ENCODE measurements around the gene THEMIS2.
A peak's percentile ranks its signal among the peaks of the same experiment; 100 is the strongest.

THEMIS2 gene

DNA sequence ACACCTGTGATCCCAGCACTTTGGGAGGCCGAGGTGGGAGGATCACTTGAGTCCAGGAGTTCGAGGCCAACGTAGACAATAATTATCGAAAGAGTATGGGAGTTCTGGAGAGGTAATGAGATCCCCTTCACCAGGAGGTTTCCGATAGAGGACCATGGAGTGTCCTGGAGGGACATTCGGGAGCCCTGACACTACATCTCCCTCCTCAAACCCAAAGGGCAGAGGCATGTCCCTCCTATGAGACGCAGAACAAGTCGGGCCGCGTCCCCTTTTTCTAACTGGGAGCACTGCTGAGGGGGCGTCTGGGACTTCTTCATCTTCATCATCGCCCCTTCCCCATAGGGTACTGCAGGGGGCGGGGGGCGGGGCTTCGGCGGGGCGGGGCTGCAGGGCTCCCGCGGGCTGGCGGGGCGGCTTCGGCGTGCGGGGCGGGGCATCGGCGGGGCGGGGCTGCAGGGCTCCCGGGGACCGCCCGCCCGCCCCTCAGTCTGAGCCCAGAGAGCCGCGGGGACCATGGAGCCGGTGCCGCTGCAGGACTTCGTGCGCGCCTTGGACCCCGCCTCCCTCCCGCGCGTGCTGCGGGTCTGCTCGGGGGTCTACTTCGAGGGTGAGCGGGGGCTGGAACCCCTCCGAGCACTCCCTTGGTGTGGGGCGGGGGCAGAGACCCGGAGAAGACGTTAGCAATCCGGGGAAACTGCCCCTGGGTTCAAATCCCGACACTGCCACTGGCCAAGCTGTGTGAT, at the start of gene THEMIS2:
TSS of gene THEMIS2 (plus strand) at position 486 of the 743 bp plus-strand sequence. CDS start at position 514, 28 bp downstream.
- TF ChIP-seq, protein P1, sequence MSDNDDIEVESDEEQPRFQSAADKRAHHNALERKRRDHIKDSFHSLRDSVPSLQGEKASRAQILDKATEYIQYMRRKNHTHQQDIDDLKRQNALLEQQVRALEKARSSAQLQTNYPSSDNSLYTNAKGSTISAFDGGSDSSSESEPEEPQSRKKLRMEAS (IDR thresholded peaks at IDR 0.05): peak; percentile 51; the same call in 1 of the 2 replicates
- TF ChIP-seq TAF1 (IDR thresholded peaks at IDR 0.05; ENCODE audit: low read depth): peak; percentile 49; the same call in 1 of the 2 replicates
- TF ChIP-seq, protein P2, sequence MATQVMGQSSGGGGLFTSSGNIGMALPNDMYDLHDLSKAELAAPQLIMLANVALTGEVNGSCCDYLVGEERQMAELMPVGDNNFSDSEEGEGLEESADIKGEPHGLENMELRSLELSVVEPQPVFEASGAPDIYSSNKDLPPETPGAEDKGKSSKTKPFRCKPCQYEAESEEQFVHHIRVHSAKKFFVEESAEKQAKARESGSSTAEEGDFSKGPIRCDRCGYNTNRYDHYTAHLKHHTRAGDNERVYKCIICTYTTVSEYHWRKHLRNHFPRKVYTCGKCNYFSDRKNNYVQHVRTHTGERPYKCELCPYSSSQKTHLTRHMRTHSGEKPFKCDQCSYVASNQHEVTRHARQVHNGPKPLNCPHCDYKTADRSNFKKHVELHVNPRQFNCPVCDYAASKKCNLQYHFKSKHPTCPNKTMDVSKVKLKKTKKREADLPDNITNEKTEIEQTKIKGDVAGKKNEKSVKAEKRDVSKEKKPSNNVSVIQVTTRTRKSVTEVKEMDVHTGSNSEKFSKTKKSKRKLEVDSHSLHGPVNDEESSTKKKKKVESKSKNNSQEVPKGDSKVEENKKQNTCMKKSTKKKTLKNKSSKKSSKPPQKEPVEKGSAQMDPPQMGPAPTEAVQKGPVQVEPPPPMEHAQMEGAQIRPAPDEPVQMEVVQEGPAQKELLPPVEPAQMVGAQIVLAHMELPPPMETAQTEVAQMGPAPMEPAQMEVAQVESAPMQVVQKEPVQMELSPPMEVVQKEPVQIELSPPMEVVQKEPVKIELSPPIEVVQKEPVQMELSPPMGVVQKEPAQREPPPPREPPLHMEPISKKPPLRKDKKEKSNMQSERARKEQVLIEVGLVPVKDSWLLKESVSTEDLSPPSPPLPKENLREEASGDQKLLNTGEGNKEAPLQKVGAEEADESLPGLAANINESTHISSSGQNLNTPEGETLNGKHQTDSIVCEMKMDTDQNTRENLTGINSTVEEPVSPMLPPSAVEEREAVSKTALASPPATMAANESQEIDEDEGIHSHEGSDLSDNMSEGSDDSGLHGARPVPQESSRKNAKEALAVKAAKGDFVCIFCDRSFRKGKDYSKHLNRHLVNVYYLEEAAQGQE (IDR thresholded peaks at IDR 0.05; ENCODE audit: low read depth): no peak

DNA sequence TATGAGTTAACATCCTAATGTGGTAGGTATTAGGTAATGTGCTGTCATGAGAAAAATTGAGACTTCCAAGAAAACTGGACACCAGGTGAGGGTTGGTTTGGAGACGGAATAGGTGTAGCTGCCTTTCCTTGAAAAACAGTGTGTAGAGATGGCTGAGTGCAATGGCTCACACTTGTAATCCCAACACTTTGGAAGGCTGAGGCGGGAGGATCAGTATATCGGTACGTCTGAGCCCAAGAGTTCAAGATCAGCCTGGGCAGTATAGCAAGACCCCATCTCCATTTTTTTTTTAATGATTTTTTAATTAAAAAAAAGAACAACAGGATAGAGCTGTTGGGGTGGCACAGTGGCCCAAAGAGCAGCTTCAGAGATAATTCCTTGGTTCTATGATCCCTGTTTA, 48.6 kb upstream of the THEMIS2 start:
- no peak for TF ChIP-seq TCF12 (IDR thresholded peaks at IDR 0.05; ENCODE audit: low read depth)
- no peak for TF ChIP-seq FOXM1 (IDR thresholded peaks at IDR 0.05; ENCODE audit: borderline replicate concordance, low read depth)

DNA sequence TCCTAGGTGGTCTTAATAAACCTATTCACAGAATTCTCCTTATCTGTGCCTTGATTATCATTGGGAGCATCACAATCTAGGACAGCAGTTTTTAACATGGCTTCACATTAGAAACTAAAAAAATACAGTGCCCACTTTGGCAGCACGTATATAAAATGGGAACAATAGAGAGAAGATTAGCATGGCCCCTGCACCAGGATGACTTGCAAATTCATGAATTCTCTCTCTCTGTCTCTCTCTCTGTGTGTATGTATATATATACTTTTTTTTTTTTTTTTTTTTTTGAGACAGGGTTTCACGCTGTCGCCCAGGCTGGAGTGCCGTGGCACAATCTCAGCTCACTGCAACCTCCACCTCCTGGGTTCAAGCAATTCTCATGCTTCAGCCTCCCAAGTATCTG, 47.9 kb upstream of the THEMIS2 start:
- TF ChIP-seq ZBTB7A (IDR thresholded peaks at IDR 0.05; ENCODE audit: low read depth) (no peak), TCF12 (IDR thresholded peaks at IDR 0.05; ENCODE audit: low read depth) (no peak), NFIC (IDR thresholded peaks at IDR 0.05) (no peak), FOXM1 (IDR thresholded peaks at IDR 0.05; ENCODE audit: borderline replicate concordance, low read depth) (no peak), EGR1 (IDR thresholded peaks at IDR 0.05) (no peak), TAF1 (IDR thresholded peaks at IDR 0.05; ENCODE audit: low read depth) (no peak), CEBPB (IDR thresholded peaks at IDR 0.05) (no peak)
- TF ChIP-seq, protein P3, sequence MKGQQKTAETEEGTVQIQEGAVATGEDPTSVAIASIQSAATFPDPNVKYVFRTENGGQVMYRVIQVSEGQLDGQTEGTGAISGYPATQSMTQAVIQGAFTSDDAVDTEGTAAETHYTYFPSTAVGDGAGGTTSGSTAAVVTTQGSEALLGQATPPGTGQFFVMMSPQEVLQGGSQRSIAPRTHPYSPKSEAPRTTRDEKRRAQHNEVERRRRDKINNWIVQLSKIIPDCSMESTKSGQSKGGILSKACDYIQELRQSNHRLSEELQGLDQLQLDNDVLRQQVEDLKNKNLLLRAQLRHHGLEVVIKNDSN (IDR thresholded peaks at IDR 0.05): no peak
- TF ChIP-seq, protein P1 (IDR thresholded peaks at IDR 0.05): no peak

DNA sequence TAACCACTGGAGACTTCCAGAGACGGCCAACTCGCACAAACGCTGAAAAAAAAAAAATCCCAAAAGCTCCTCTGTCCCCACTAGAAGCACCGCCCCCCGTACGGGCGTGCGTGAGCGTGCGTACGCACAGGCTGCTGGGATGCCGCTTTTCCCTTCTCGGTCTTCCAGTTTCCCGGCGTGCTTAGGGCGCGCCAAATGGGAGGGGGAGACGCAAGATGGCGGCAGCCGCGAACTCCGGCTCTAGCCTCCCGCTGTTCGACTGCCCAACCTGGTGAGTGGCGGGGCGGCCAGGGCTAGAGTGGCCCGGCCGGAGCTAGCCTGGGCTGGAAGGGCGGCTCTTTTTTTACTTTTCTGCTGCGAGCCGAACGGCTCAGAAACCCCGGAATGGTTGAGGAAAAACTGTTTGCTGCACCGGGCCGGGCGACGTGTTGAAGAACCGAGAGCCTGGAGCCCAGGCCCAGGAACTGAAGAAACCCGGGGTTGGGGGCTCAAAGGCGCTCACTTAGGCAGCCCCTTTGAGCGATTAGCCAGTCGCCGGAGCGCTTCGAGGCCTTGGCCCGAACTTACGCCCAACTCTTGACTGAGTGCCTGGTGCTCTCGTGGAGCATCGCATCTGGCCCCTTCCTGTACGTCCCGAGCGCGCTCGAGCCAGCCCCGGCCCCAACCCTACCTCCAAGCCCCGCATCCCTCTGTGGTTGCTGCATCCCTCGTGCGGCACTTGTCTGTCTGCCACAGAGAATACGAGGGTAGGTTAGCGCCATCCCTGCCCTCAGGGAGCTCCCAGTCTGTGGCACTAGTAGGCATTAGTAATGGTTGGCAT, 41.5 kb upstream of the THEMIS2 start, which contains the start of gene PPP1R8:
TSS of gene PPP1R8 (plus strand) at position 162 of the 820 bp plus-strand sequence. CDS start at position 216, 54 bp downstream.
- TF ChIP-seq TCF12 (IDR thresholded peaks at IDR 0.05; ENCODE audit: low read depth) (0 out of 2 replicates have a peak, but pooled peaks have one; percentile 48), ZBTB7A (IDR thresholded peaks at IDR 0.05; ENCODE audit: low read depth) (no peak), NFIC (IDR thresholded peaks at IDR 0.05) (peak; percentile 34), CREB1 (IDR thresholded peaks at IDR 0.05; ENCODE audit: low read depth) (no peak), YY1 (IDR thresholded peaks at IDR 0.05; ENCODE audit: low read depth) (peak; percentile 98), TAF1 (IDR thresholded peaks at IDR 0.05; ENCODE audit: low read depth) (peak; percentile 100), CEBPB (IDR thresholded peaks at IDR 0.05) (no peak), EP300 (IDR thresholded peaks at IDR 0.05; ENCODE audit: borderline replicate concordance) (no peak), FOXM1 (IDR thresholded peaks at IDR 0.05; ENCODE audit: borderline replicate concordance, low read depth) (no peak), RAD21 (IDR thresholded peaks at IDR 0.05; ENCODE audit: low read depth) (no peak), EGR1 (IDR thresholded peaks at IDR 0.05) (peak; percentile 39; the same call in 1 of the 2 replicates), TEAD4 (IDR thresholded peaks at IDR 0.05) (peak; percentile 15; the same call in 1 of the 2 replicates)
- TF ChIP-seq, protein P3 (IDR thresholded peaks at IDR 0.05): peak; percentile 31; the same call in 1 of the 2 replicates
- TF ChIP-seq, protein P2 (IDR thresholded peaks at IDR 0.05; ENCODE audit: low read depth): no peak
- TF ChIP-seq, protein P1 (IDR thresholded peaks at IDR 0.05): peak; percentile 76

Data from Ishikawa (cell line).